Ovary (tissue), 10 donors: ENCODE data around the gene NDST4. TPM values are rescaled to one million over a fixed set of nuclear protein-coding genes. Genes with fewer than 3 reads are reported as not detected.

Experiments used
- DNase-seq, 5 donors: peaks; one replicate each; pipeline ENCODE4 v3.0.0-alpha.2; 2019 to 2020
- H3K27ac ChIP-seq, 2 donors: fragments of 200-600 bp; one replicate each; pipeline versions ENCODE4 v1.5.1 to v1.8.0; 2019 to 2022
- H3K27me3 ChIP-seq: fragments of 200-600 bp; one replicate; pipeline ENCODE4 v1.8.0; 2022
- H3K36me3 ChIP-seq: fragments of 200-600 bp; sonication (generic); one replicate; pipeline ENCODE4 v1.5.1; 2019
- H3K4me1 ChIP-seq: one replicate; pipeline ENCODE4 v1.8.1; 2013; ENCODE audit warnings: mild to moderate bottlenecking, moderate library complexity; ENCODE audit not compliant: insufficient read depth
- H3K4me3 ChIP-seq: fragments of 200-600 bp; sonication (generic); one replicate; pipeline ENCODE4 v1.5.1; 2017
- H3K9me3 ChIP-seq, 2 donors: fragments of 200-600 bp in 1 of 2; sonication (generic) in 1 of 2; one replicate each; pipeline versions ENCODE4 v1.5.1 to v1.8.1; 2013 to 2019; ENCODE audit warnings: mild to moderate bottlenecking in 1 of 2, moderate library complexity in 1 of 2
- CTCF ChIP-seq, 3 donors: fragments of 450-650 bp in 2 of 3; fragments of 200-600 bp in 1 of 3; IDR thresholded peaks; one replicate each; pipeline versions ENCODE4 v1.5.1 to v1.8.0; 2016 to 2022; ENCODE audit warnings: antibody characterized with exemption in 3 of 3, mild to moderate bottlenecking in 1 of 3
- EP300 ChIP-seq: sonication (generic); formaldehyde crosslinking; IDR thresholded peaks from one replicate; pipeline ENCODE4 v1.6.1; 2017; ENCODE audit warnings: antibody characterized with exemption
- POLR2A ChIP-seq: fragments of 450-650 bp; IDR thresholded peaks from one replicate; pipeline ENCODE4 v1.6.1; 2017; ENCODE audit warnings: antibody characterized with exemption, mild to moderate bottlenecking, moderate library complexity
- WGBS, 3 donors: extraction: QIAGEN DNeasy Blood & Tissue Kit in 1 of 3; methylation state at CpG; one replicate each; pipeline versions ENCODE4 v1.1.5 to v1.1.7; 2013 to 2017; 5-methylcytosine and 5-hydroxymethylcytosine counted together
- intact Hi-C, 4 donors: fragments of 100-400 bp; cut with DNase I; formaldehyde crosslinking; loops; one replicate each; pipeline versions ENCODE4 v1.11.0 to v1.15.1; 2022 to 2023
- long read RNA-seq, 3 donors: library from polyadenylated mRNA in 2 of 3; unstranded in 2 of 3; transcript quantifications; one replicate each; pipeline ENCODE4 v2.0.0 and lab custom pipeline, GENCODE V29; 2021 to 2026
- polyA plus RNA-seq, 2 donors: library from polyadenylated mRNA; stranded (reverse); fragments of 200-250 nt in 1 of 2; fragments of 350-450 nt in 1 of 2; fragmentation: Illumina TruSeq in 1 of 2; extraction: RNeasy Lipid Tissue Mini Kit (QIAGEN cat#74804) in 1 of 2; gene quantifications; one replicate each; pipeline ENCODE4 v1.2.3, GENCODE V29; 2013 to 2014
- total RNA-seq, 7 donors: library from RNA; depleted of rRNA in 2 of 7; stranded (reverse); fragments of >200 nt in 2 of 7; fragmentation: NEBNext Ultra II Directional in 3 of 7; extraction: Animal tissue kit (Norgen Biotek cat#: 25700) in 3 of 7; gene quantifications; one replicate each; pipeline versions ENCODE4 v1.1.0 to v1.2.4, GENCODE V29; 2016 to 2023
- donor health status: DM: no; HTN: no; CAD: no; lungs with moderate emphysema.
- donor health status: DM: no; HTN: no; CAD: no.
- donor health status: Bipolar disorder and iron deficiency.
- donor health status: DM: yes; HTN: yes; CAD: no.
- donor health status: DM: no; HTN: no; CAD: no.
- donor health status: DM: yes; HTN: yes; CAD: no.

The NDST4 gene
- total RNA-seq (1 to 10 TPM in 3 of 7 donors, under 1 TPM in 4; 0.37 to 2.9 (median 0.81) TPM), polyA plus RNA-seq (under 1 TPM; 0.12 to 0.32 TPM)
- long read RNA-seq, donor 1, partial matches to known transcripts = 0 of 2 reads
- long read RNA-seq, donor 1, other reads (novel, unspliced or antisense) = 0 of 2 reads
- long read RNA-seq, donor 2 = 0 reads
- long read RNA-seq, donor 3 = 0 reads

- H3K4me1 ChIP-seq = no peaks in the 10 kb centered on the region
- no peaks in the 10 kb centered on the region for H3K9me3 ChIP-seq
- no peaks in the 10 kb centered on the region for H3K36me3 ChIP-seq
- no peaks in the 10 kb centered on the region for H3K27me3 ChIP-seq
- peak within 1 kb of the TSS; percentile 8 for H3K4me3 ChIP-seq
- TF ChIP-seq POLR2A = no peak
- no peak for TF ChIP-seq EP300
- no peak for TF ChIP-seq CTCF (IDR thresholded peaks at IDR 0.05)
- 2 to 3% (median 2%) methylated on average over 10 of the region's 10 CpGs for WGBS, 3 donors
- H3K27ac ChIP-seq = no peak within 1 kb of the TSS
- no peak for DNase-seq
- intact Hi-C loops = no loop called here
Observed at GRCh38 chr4:115113506-115114106, at the start of gene NDST4. Gene NDST4 (minus strand): TSS chr4:115113620. CDS start chr4:115077036, 36,584 bp downstream.

- H3K4me3 ChIP-seq = no peak overlapping the region
- no peaks in the 10 kb centered on the region for H3K36me3 ChIP-seq
- TF ChIP-seq CTCF (IDR thresholded peaks at IDR 0.05) = no peak
- no peak for TF ChIP-seq POLR2A
- no peak for TF ChIP-seq EP300
- no peaks in the 10 kb centered on the region for H3K27me3 ChIP-seq
- WGBS, 3 donors = 6 to 19% (median 17%) methylated on average over 1 of the region's 1 CpG
- intact Hi-C loops = no loop called here
- H3K4me1 ChIP-seq = no peaks in the 10 kb centered on the region
- no peak for DNase-seq
- no peak overlapping the region for H3K27ac ChIP-seq
- H3K9me3 ChIP-seq = no peaks in the 10 kb centered on the region
Observed at GRCh38 chr4:115159141-115159540, 45.7 kb upstream of the NDST4 start.

- Histone ChIP-seq H3K27ac (no peak overlapping the region), H3K27me3 (no peaks in the 10 kb centered on the region), H3K4me1 (no peaks in the 10 kb centered on the region), H3K4me3 (no peak overlapping the region), H3K36me3 (no peaks in the 10 kb centered on the region), H3K9me3 (no peaks in the 10 kb centered on the region)
- WGBS, 3 donors = 74 to 89% (median 82%) methylated on average over 2 of the region's 2 CpGs
- no peak for DNase-seq
- intact Hi-C loops = no loop called here
- TF ChIP-seq POLR2A (no peak), EP300 (no peak)
Observed at GRCh38 chr4:115158296-115158695, 44.9 kb upstream of the NDST4 start.

- Histone ChIP-seq H3K4me3 (no peak overlapping the region), H3K9me3 (no peaks in the 10 kb centered on the region), H3K27me3 (no peaks in the 10 kb centered on the region), H3K27ac (no peak overlapping the region), H3K36me3 (no peaks in the 10 kb centered on the region), H3K4me1 (no peaks in the 10 kb centered on the region)
- intact Hi-C loops = no loop called here
- no peak for TF ChIP-seq CTCF (IDR thresholded peaks at IDR 0.05)
- no peak for TF ChIP-seq EP300
- TF ChIP-seq POLR2A = no peak
- DNase-seq = no peak
Observed at GRCh38 chr4:115154826-115155225, 41.4 kb upstream of the NDST4 start.

- H3K27me3 ChIP-seq = no peaks in the 10 kb centered on the region
- H3K36me3 ChIP-seq = no peaks in the 10 kb centered on the region
- no peak overlapping the region for H3K4me3 ChIP-seq
- no peaks in the 10 kb centered on the region for H3K4me1 ChIP-seq
- TF ChIP-seq CTCF (IDR thresholded peaks at IDR 0.05) (no peak), EP300 (no peak), POLR2A (no peak)
- no peaks in the 10 kb centered on the region for H3K9me3 ChIP-seq
- DNase-seq = no peak
- H3K27ac ChIP-seq = no peak overlapping the region
- intact Hi-C loops = no loop called here
Observed at GRCh38 chr4:115152965-115153364, 39.5 kb upstream of the NDST4 start.
